Lung (tissue), 5 donors: ENCODE data around the gene DUT. TPM values are rescaled to one million over a fixed set of nuclear protein-coding genes. Genes with fewer than 3 reads are reported as not detected.

Experiments used
- polyA plus RNA-seq, 2 donors: library from polyadenylated mRNA; stranded (reverse); fragments of 200-250 nt; gene quantifications; one replicate each; pipeline ENCODE4 v1.2.1, GENCODE V29; 2013
- small RNA-seq: library from RNA; depleted of rRNA; stranded (forward); fragments of <200 nt; gene quantifications from one replicate; pipeline ENCODE3, GENCODE V24; 2014; ENCODE audit warnings: low replicate concordance
- total RNA-seq, 2 donors: library from RNA; depleted of rRNA in 1 of 2; stranded (reverse); fragments of >200 nt in 1 of 2; gene quantifications; one replicate each; pipeline ENCODE4 v1.2.1, GENCODE V29; 2014 to 2021
- donor health status: Bipolar disorder and iron deficiency.
- donor health status: healthy.
- donor health status: DM: yes; HTN: yes; CAD: no.

Gene DUT
- total and polyA plus RNA-seq, 4 donors = 40.7 to 74.0 (median 69.8) TPM

Small RNAs within 50 kb of the gene (small RNA-seq; reads per million reads assigned to genes)
- not detected for gene RF00019

Other genes with a start within 250 kb of the DUT start
- gene SLC24A5, start 210.4 kb upstream of the DUT start, total RNA-seq = not detected
- under 1 TPM; 0.05 to 0.10 TPM for gene SLC24A5, start 210.4 kb upstream of the DUT start, polyA plus RNA-seq
- 10 to 100 TPM; 21.8 to 38.5 TPM for gene MYEF2, start 153.1 kb upstream of the DUT start, total RNA-seq
- gene MYEF2, start 153.1 kb upstream of the DUT start, polyA plus RNA-seq = 10 to 100 TPM in 1 of 2 donors, 1 to 10 TPM in 1; 7.4 to 13.1 TPM
- not detected for gene CTXN2, start 139.8 kb upstream of the DUT start, total RNA-seq
- not detected for gene CTXN2, start 139.8 kb upstream of the DUT start, polyA plus RNA-seq
- gene SLC12A1, start 125.1 kb upstream of the DUT start, total RNA-seq = under 1 TPM in 1 of 2 donors, not detected in 1; 0.03 TPM
- not detected for gene SLC12A1, start 125.1 kb upstream of the DUT start, polyA plus RNA-seq